ENCODE measurements around the gene GIT1.

GIT1 gene

DNA sequence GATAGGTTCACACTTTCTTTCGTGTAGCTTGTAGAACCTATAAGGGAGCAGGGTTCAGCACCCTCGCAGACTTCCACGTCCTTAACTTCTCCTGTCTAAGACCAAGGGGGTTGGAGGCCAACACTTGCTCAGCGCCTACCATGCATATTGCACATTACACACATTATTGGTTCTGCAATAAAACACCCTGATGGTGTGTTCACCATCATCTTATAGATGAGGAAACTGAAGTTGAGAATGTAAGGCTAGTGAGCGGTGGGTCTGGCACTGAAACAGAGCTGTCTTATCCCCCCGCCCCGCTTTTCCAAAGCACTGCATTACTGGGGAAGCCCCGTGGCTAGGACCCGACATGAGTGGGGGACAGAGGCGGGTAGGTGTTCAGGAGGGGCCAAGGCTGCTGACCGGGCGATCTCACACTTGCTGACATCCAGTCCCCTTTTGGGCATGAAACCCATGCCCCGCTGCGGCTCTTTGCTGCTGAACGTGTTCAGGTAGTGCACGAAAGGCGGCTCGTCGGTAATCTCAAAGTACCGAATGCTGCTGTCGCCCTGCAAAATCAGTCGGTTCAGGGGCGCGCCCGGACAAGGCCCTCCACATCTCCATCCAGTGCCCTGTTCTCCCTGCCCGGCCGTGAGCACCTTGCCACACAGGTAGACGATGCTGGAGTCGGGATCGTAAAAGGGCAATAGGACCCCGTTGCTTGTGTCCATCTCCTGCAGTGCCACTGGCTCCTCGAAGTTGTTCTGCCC, 27.0 kb upstream of the GIT1 start:
- no peak for DNase-seq (ENCODE audit: low read depth)
- H3K4me3 ChIP-seq (ENCODE audit: control insufficient read depth, low read depth, low read length): no peak overlapping the region
- TF ChIP-seq CTCF (IDR thresholded peaks at IDR 0.05; ENCODE audit: control insufficient read depth, insufficient read depth, low read depth, low read length, missing control alignments): no peak

GRCh38 chr17:29615492-29616299, 26.2 kb upstream of the GIT1 start:
- peak overlapping the region; percentile 27 for H3K4me3 ChIP-seq (ENCODE audit: control insufficient read depth, low read depth, low read length)
- DNase-seq (ENCODE audit: low read depth): no peak
- no peak for TF ChIP-seq CTCF (IDR thresholded peaks at IDR 0.05; ENCODE audit: control insufficient read depth, insufficient read depth, low read depth, low read length, missing control alignments)

DNA sequence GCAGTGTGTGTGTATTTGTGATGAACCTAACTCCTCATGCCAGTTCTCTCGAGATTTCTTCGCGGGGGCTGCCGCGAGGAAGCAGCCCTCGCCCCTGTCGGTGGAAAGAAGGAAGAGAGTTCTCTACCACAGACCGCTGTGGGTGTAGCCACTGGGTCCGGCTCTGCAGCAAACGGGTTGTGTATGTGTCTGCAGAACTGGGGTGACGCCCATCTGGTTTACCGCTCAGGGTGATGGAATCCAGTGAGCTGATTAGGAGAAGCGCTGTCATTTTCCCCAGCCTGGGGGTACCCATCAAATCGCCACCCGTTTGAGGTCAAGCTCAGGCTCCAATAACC, 25.6 kb upstream of the GIT1 start:
- no peak overlapping the region for H3K4me3 ChIP-seq (ENCODE audit: control insufficient read depth, low read depth, low read length)
- no peak for DNase-seq (ENCODE audit: low read depth)

GRCh38 chr17:29614349-29615047, 25.1 kb upstream of the GIT1 start:
- no peak for TF ChIP-seq CTCF (IDR thresholded peaks at IDR 0.05; ENCODE audit: control insufficient read depth, insufficient read depth, low read depth, low read length, missing control alignments)

More for the DNA sequence above, 25.6 kb upstream of the GIT1 start:
- no peak for TF ChIP-seq CTCF (IDR thresholded peaks at IDR 0.05; ENCODE audit: control insufficient read depth, insufficient read depth, low read depth, low read length, missing control alignments)

GRCh38 chr17:29613856-29614255, 24.4 kb upstream of the GIT1 start:
- no peak for TF ChIP-seq CTCF (IDR thresholded peaks at IDR 0.05; ENCODE audit: control insufficient read depth, insufficient read depth, low read depth, low read length, missing control alignments)
- H3K4me3 ChIP-seq (ENCODE audit: control insufficient read depth, low read depth, low read length): peak overlapping the region; percentile 10

More at GRCh38 chr17:29614349-29615047, 25.1 kb upstream of the GIT1 start:
- DNase-seq (ENCODE audit: low read depth): no peak
- no peak overlapping the region for H3K4me3 ChIP-seq (ENCODE audit: control insufficient read depth, low read depth, low read length)

GRCh38 chr17:29613352-29613837, 23.9 kb upstream of the GIT1 start:
- H3K4me3 ChIP-seq (ENCODE audit: control insufficient read depth, low read depth, low read length): peak overlapping the region; percentile 10
- DNase-seq (ENCODE audit: low read depth): no peak
- peak; percentile 55 for TF ChIP-seq CTCF (IDR thresholded peaks at IDR 0.05; ENCODE audit: control insufficient read depth, insufficient read depth, low read depth, low read length, missing control alignments)

More at GRCh38 chr17:29613856-29614255, 24.4 kb upstream of the GIT1 start:
- no peak for DNase-seq (ENCODE audit: low read depth)
